Esophagus muscularis mucosa (tissue), 4 donors: ENCODE results near the gene HS6ST2.

Experiments
- EP300 ChIP-seq: sonication (generic); formaldehyde crosslinking; IDR thresholded peaks from one replicate; pipeline ENCODE4 v1.6.1; 2017; ENCODE audit warnings: antibody characterized with exemption
- POLR2A ChIP-seq: fragments of 450-650 bp; IDR thresholded peaks from one replicate; pipeline ENCODE4 v1.6.1; 2017; ENCODE audit warnings: antibody characterized with exemption, moderate library complexity, mild to moderate bottlenecking, low read depth
- TF ChIP-seq, protein P1 (sequence below), 3 experiments: fragments of 200-600 bp in 2 of 3; fragments of 450-650 bp in 1 of 3; sonication (generic) in 2 of 3; IDR thresholded peaks; one replicate each; pipeline ENCODE4 v1.5.1; 2017 to 2019; ENCODE audit warnings: antibody characterized with exemption in 3 of 3, mild to moderate bottlenecking in 2 of 3, moderate library complexity in 1 of 3

DNA sequence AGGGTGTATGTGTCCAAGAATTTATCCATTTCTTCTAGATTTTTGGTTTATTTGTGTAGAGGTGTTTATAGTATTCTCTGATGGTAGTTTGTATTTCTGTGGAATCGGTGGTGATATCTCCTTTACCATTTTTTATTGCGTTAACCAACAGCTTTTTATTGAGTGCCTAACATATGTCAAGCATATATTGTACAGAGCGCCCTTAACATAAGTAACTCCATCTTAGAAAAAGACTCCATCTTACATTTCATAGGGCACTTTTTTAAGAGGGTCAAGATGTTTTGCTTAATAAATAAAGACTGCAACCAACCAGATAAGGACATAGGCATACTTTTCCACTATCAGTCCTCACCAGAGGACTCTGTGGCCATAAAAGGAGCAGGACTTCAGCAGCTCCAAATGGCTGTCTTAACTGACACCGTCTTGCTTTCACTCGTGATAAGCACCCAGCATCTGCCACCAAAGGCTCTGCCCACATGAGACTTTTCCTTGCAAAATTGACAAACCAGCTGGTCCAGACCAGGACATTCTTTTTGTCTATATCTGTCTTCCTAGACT lies 75.0 kb downstream of the HS6ST2 start:
- TF ChIP-seq, protein P1, sequence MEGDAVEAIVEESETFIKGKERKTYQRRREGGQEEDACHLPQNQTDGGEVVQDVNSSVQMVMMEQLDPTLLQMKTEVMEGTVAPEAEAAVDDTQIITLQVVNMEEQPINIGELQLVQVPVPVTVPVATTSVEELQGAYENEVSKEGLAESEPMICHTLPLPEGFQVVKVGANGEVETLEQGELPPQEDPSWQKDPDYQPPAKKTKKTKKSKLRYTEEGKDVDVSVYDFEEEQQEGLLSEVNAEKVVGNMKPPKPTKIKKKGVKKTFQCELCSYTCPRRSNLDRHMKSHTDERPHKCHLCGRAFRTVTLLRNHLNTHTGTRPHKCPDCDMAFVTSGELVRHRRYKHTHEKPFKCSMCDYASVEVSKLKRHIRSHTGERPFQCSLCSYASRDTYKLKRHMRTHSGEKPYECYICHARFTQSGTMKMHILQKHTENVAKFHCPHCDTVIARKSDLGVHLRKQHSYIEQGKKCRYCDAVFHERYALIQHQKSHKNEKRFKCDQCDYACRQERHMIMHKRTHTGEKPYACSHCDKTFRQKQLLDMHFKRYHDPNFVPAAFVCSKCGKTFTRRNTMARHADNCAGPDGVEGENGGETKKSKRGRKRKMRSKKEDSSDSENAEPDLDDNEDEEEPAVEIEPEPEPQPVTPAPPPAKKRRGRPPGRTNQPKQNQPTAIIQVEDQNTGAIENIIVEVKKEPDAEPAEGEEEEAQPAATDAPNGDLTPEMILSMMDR (IDR thresholded peaks at IDR 0.05) = no peak
- no peak for TF ChIP-seq POLR2A
- TF ChIP-seq EP300 = no peak
